Measurements from ENCODE around the gene PWP2.
"Not testable (repeated sequence)": the region's sequence is repeated elsewhere in the genome, so short reads cannot be mapped to it uniquely, and the experiment has no call there.

DNA sequence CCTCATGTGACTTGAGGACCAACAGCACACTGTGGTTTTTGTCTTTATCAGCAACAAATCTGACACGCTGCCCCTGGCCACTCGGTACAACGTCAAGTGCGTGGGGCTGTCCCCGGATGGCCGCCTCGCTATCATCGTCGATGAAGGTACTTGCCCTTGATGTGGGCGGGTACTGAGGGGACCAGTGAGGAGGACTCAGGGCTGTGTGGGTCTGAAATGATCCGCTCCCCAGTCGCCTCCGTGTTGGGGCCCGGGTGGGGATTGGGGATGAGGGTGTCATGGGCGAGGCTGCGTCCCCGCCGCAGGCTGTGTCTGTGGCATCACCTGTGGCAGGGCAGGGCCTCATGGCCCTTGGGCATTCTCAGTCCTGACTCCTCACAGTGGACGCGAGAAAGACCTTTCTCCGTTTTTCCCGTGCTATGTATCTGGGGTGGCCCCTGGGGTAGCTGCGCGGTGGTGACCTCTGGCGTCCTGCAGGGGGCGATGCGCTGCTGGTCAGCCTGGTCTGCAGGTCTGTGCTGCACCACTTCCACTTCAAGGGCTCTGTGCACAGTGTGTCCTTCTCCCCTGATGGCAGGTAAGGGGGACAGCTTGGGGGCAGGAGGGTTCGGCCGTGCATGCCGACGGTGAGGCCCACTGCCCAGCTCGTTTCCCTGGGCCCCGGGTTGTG is 6.6 kb downstream of the PWP2 start:
- TF ChIP-seq, protein P1, sequence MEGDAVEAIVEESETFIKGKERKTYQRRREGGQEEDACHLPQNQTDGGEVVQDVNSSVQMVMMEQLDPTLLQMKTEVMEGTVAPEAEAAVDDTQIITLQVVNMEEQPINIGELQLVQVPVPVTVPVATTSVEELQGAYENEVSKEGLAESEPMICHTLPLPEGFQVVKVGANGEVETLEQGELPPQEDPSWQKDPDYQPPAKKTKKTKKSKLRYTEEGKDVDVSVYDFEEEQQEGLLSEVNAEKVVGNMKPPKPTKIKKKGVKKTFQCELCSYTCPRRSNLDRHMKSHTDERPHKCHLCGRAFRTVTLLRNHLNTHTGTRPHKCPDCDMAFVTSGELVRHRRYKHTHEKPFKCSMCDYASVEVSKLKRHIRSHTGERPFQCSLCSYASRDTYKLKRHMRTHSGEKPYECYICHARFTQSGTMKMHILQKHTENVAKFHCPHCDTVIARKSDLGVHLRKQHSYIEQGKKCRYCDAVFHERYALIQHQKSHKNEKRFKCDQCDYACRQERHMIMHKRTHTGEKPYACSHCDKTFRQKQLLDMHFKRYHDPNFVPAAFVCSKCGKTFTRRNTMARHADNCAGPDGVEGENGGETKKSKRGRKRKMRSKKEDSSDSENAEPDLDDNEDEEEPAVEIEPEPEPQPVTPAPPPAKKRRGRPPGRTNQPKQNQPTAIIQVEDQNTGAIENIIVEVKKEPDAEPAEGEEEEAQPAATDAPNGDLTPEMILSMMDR (conservative IDR thresholded peaks at IDR 0.05; ENCODE audit: low read depth, low read length) = not testable (repeated sequence)
- not testable (repeated sequence) for TF ChIP-seq EZH2 (IDR thresholded peaks at IDR 0.05; ENCODE audit: borderline replicate concordance, low read depth, low read length, poor library complexity, severe bottlenecking)
